WTC11 (cell line): ENCODE results near the gene OXER1. TPM values are rescaled to one million over a fixed set of nuclear protein-coding genes. Genes with fewer than 3 reads are reported as not detected.

Source experiments
- ATAC-seq: fragments of 200-7000 bp; cut with Tn5 transposase; 2 replicates; pipeline ENCODE4 v1.10.0; 2021; ENCODE audit warnings: mild to moderate bottlenecking, moderate library complexity
- CTCF ChIA-PET: fragments of 300-600 bp; sonication (Branson Sonifier 250); formaldehyde crosslinking; loops from one replicate; lab custom pipeline; 2021; ENCODE audit warnings: antibody characterized with exemption; lab: Charles Lee
- POLR2A ChIA-PET: fragments of 350-600 bp; sonication (Branson Sonifier 250); formaldehyde crosslinking; loops from one replicate; lab custom pipeline; 2021; ENCODE audit warnings: antibody characterized with exemption; lab: Charles Lee
- DNase-seq: peaks from one replicate; pipeline ENCODE4 v3.0.0; 2021; ENCODE audit warnings: low spot score
- H3K27ac Mint-ChIP-seq: 2 replicates; pipeline ENCODE4 v1.8.0; 2021; ENCODE audit warnings: mixed read lengths
- H3K27me3 Mint-ChIP-seq: 2 replicates; pipeline ENCODE4 v1.8.0; 2021; ENCODE audit warnings: low read depth, mild to moderate bottlenecking, moderate library complexity, mixed read lengths
- H3K36me3 Mint-ChIP-seq: 2 replicates; pipeline ENCODE4 v1.8.0; 2021; ENCODE audit warnings: mixed read lengths
- H3K4me1 Mint-ChIP-seq: 2 replicates; pipeline ENCODE4 v1.8.0; 2022; ENCODE audit warnings: mixed read lengths
- H3K4me3 Mint-ChIP-seq: 2 replicates; pipeline ENCODE4 v1.8.0; 2021; ENCODE audit warnings: mild to moderate bottlenecking, moderate library complexity, mixed read lengths
- H3K9me3 Mint-ChIP-seq: 2 replicates; pipeline ENCODE4 v1.8.0; 2021; ENCODE audit warnings: mixed read lengths
- ETV6 ChIP-seq: sonication (generic); formaldehyde crosslinking; IDR thresholded peaks from 2 replicates; pipeline ENCODE4 v1.8.1; 2022; ENCODE audit warnings: mild to moderate bottlenecking, missing genetic modification reagents
- FOXP1 ChIP-seq: sonication (generic); formaldehyde crosslinking; IDR thresholded peaks from 2 replicates; pipeline ENCODE4 v1.8.0; 2022; ENCODE audit warnings: missing genetic modification reagents, mild to moderate bottlenecking, moderate library complexity, borderline replicate concordance
- IRF2 ChIP-seq: sonication (generic); formaldehyde crosslinking; IDR thresholded peaks from 2 replicates; pipeline ENCODE4 v1.8.0; 2022; ENCODE audit warnings: low read depth, missing genetic modification reagents, borderline replicate concordance
- KAT7 ChIP-seq: sonication (generic); formaldehyde crosslinking; IDR thresholded peaks from 2 replicates; pipeline ENCODE4 v1.8.1; 2023; ENCODE audit warnings: missing genetic modification reagents, mild to moderate bottlenecking, borderline replicate concordance
- OVOL2 ChIP-seq: fragments of 250-450 bp; sonication (Bioruptor Pico); IDR thresholded peaks from 2 replicates; pipeline ENCODE4 v1.9.0; 2021; ENCODE audit warnings: mild to moderate bottlenecking, borderline replicate concordance
- TCF7 ChIP-seq: sonication (generic); formaldehyde crosslinking; IDR thresholded peaks from 2 replicates; pipeline ENCODE4 v1.8.0; 2022; ENCODE audit warnings: mild to moderate bottlenecking, low read depth, missing genetic modification reagents, moderate library complexity
- TEAD4 ChIP-seq: sonication (generic); formaldehyde crosslinking; IDR thresholded peaks from 2 replicates; pipeline ENCODE4 v1.8.0; 2022; ENCODE audit warnings: mild to moderate bottlenecking, missing genetic modification reagents
- ZNF121 ChIP-seq: sonication (generic); formaldehyde crosslinking; IDR thresholded peaks from 2 replicates; pipeline ENCODE4 v1.8.0; 2023; ENCODE audit warnings: missing genetic modification reagents
- ZNF138 ChIP-seq: sonication (generic); formaldehyde crosslinking; conservative IDR thresholded peaks from 2 replicates; pipeline ENCODE4 v1.8.1; 2022; ENCODE audit warnings: mild to moderate bottlenecking, moderate library complexity, missing genetic modification reagents
- ZNF232 ChIP-seq: sonication (generic); formaldehyde crosslinking; IDR thresholded peaks from 2 replicates; pipeline ENCODE4 v1.8.0; 2022; ENCODE audit warnings: mild to moderate bottlenecking, missing genetic modification reagents
- total RNA-seq: library from RNA; stranded (reverse); gene quantifications from 3 replicates; pipeline ENCODE4 v1.2.3, GENCODE V29; 2021
- TF ChIP-seq, protein P1 (sequence below): sonication (generic); formaldehyde crosslinking; IDR thresholded peaks from 2 replicates; pipeline ENCODE4 v1.8.1; 2023; ENCODE audit warnings: mild to moderate bottlenecking, missing genetic modification reagents, borderline replicate concordance
- TF ChIP-seq, protein P2 (sequence below): sonication (generic); formaldehyde crosslinking; conservative IDR thresholded peaks from 2 replicates; pipeline ENCODE4 v1.8.1; 2023; ENCODE audit warnings: mild to moderate bottlenecking, low read depth, missing genetic modification reagents, moderate library complexity
- TF ChIP-seq, protein P3 (sequence below): fragments of 250-450 bp; sonication (Bioruptor Pico); conservative IDR thresholded peaks from 2 replicates; pipeline ENCODE4 v1.9.0; 2021; ENCODE audit warnings: mild to moderate bottlenecking
- TF ChIP-seq, protein P4 (sequence below): sonication (generic); formaldehyde crosslinking; IDR thresholded peaks from 2 replicates; pipeline ENCODE4 v1.8.0; 2022; ENCODE audit warnings: missing genetic modification reagents
- TF ChIP-seq, protein P5 (sequence below): sonication (generic); formaldehyde crosslinking; IDR thresholded peaks from 2 replicates; pipeline ENCODE4 v1.8.1; 2023; ENCODE audit warnings: mild to moderate bottlenecking, missing genetic modification reagents, moderate library complexity
- TF ChIP-seq, protein P6 (sequence below): sonication (generic); formaldehyde crosslinking; IDR thresholded peaks from 2 replicates; pipeline ENCODE4 v1.8.1; 2023; ENCODE audit warnings: mild to moderate bottlenecking, missing genetic modification reagents

Gene OXER1
- total RNA-seq, 1 experiment from 2014 or later = 2.6 TPM

DNA sequence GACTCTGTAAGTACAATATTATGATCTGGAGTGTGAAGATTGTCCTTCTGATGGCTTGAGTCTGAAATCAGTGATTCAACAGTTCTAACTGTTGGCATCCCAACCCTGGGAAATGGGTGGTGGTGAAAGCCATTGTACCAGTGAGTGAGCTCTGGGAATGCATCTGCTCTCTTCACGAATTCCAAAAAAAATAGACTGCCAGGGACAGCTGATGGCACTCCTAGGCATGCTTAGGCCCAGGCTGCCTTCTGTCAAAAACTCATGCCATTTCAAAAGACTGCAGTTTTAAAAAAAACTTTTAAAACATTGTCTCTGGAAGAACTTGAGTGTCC, 20.3 kb downstream of the OXER1 start (continued):
- TF ChIP-seq, protein P1, sequence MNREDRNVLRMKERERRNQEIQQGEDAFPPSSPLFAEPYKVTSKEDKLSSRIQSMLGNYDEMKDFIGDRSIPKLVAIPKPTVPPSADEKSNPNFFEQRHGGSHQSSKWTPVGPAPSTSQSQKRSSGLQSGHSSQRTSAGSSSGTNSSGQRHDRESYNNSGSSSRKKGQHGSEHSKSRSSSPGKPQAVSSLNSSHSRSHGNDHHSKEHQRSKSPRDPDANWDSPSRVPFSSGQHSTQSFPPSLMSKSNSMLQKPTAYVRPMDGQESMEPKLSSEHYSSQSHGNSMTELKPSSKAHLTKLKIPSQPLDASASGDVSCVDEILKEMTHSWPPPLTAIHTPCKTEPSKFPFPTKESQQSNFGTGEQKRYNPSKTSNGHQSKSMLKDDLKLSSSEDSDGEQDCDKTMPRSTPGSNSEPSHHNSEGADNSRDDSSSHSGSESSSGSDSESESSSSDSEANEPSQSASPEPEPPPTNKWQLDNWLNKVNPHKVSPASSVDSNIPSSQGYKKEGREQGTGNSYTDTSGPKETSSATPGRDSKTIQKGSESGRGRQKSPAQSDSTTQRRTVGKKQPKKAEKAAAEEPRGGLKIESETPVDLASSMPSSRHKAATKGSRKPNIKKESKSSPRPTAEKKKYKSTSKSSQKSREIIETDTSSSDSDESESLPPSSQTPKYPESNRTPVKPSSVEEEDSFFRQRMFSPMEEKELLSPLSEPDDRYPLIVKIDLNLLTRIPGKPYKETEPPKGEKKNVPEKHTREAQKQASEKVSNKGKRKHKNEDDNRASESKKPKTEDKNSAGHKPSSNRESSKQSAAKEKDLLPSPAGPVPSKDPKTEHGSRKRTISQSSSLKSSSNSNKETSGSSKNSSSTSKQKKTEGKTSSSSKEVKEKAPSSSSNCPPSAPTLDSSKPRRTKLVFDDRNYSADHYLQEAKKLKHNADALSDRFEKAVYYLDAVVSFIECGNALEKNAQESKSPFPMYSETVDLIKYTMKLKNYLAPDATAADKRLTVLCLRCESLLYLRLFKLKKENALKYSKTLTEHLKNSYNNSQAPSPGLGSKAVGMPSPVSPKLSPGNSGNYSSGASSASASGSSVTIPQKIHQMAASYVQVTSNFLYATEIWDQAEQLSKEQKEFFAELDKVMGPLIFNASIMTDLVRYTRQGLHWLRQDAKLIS = no peak
- TF ChIP-seq KAT7 (CRISPR knock-in tag) = no peak
- no peak for TF ChIP-seq ZNF232 (CRISPR knock-in tag)
- no peak for TF ChIP-seq FOXP1
- TF ChIP-seq, protein P2, sequence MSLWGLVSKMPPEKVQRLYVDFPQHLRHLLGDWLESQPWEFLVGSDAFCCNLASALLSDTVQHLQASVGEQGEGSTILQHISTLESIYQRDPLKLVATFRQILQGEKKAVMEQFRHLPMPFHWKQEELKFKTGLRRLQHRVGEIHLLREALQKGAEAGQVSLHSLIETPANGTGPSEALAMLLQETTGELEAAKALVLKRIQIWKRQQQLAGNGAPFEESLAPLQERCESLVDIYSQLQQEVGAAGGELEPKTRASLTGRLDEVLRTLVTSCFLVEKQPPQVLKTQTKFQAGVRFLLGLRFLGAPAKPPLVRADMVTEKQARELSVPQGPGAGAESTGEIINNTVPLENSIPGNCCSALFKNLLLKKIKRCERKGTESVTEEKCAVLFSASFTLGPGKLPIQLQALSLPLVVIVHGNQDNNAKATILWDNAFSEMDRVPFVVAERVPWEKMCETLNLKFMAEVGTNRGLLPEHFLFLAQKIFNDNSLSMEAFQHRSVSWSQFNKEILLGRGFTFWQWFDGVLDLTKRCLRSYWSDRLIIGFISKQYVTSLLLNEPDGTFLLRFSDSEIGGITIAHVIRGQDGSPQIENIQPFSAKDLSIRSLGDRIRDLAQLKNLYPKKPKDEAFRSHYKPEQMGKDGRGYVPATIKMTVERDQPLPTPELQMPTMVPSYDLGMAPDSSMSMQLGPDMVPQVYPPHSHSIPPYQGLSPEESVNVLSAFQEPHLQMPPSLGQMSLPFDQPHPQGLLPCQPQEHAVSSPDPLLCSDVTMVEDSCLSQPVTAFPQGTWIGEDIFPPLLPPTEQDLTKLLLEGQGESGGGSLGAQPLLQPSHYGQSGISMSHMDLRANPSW (CRISPR knock-in tag) = no peak
- TF ChIP-seq TEAD4 (CRISPR knock-in tag) = no peak
- TF ChIP-seq, protein P3, sequence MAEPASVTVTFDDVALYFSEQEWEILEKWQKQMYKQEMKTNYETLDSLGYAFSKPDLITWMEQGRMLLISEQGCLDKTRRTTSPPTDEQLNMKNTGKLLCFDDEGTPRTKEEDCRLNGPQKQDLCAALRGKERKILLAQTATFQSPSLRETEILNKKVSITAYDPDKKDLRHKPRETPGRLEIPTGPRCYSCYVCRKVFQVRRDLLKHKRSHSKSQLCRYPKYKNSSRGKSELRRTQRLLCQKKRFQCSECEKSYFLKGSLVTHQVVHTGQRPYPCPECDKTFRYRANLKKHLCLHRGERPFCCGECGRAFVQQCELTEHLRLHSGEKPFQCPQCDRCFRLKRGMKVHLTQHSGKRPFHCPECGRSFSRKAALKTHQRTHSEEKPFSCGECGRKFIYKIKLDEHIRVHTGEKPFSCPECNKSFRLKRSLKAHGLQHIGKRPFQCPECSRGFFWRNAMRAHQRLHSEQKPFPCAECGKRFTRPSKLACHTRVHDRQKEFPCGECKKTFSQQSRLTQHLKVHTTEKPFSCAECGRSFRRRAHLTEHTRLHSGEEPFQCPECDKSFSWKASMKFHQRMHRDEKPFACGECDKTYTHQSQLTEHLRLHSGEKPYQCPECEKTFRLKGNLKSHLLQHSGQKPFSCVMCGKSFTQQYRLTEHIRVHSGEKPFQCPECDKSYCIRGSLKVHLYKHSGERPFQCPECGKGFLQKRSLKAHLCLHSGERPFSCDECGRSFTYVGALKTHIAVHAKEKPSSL (CRISPR knock-in tag) = no peak
- TF ChIP-seq ZNF121 (CRISPR knock-in tag) = no peak

DNA sequence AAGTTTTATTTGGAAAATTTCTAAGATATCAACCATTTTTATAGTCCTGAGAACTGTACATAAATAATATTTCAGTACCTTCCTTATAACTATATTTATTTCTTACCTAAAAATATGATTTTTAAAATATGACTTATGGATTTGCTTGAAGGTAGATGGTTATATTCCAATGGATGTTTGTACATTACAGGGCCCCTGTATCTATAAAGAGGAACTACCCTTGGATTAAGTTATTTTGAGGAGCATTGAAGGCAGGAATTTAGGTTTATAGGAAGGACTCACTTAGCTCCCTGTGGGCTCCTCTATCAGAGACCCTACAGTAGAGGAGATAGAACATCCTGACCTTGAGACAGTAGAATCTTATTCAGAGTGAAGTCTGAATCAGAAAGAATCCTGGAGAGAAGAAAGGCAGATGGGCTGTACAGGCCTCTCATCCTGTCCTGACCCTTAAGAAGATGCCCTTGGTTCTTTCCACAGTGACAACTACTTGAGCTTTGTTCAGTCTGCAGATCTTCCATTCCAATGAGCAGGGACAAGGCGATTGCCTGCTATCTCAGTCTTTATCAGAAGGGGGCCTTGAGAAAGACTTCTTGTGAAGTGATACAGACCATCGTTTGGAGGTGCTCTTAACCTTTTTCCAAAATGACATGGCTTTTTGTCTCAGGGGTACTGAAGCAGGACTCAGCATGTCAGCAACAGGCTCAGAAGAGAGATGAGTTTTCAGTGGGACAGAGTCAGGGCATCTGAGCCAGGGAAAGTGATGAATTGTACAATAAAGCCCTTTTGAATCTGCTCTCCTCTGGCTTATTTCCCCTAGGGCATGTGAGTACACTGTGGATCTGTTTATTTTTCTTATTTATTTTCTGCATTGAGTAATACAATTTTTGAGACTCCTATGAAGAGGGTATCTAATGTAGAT, 20.9 kb downstream of the OXER1 start:
- POLR2A ChIA-PET = no interaction called here
- CTCF ChIA-PET = interaction anchor here (0.6 to 1.5 kb wide), 7 partner anchors 12 to 145 kb away, joined by 3 to 4 read pairs (median 3); no protein-coding TSS in a partner anchor
- no peak overlapping the region for H3K27ac Mint-ChIP-seq
- TF ChIP-seq, protein P4, sequence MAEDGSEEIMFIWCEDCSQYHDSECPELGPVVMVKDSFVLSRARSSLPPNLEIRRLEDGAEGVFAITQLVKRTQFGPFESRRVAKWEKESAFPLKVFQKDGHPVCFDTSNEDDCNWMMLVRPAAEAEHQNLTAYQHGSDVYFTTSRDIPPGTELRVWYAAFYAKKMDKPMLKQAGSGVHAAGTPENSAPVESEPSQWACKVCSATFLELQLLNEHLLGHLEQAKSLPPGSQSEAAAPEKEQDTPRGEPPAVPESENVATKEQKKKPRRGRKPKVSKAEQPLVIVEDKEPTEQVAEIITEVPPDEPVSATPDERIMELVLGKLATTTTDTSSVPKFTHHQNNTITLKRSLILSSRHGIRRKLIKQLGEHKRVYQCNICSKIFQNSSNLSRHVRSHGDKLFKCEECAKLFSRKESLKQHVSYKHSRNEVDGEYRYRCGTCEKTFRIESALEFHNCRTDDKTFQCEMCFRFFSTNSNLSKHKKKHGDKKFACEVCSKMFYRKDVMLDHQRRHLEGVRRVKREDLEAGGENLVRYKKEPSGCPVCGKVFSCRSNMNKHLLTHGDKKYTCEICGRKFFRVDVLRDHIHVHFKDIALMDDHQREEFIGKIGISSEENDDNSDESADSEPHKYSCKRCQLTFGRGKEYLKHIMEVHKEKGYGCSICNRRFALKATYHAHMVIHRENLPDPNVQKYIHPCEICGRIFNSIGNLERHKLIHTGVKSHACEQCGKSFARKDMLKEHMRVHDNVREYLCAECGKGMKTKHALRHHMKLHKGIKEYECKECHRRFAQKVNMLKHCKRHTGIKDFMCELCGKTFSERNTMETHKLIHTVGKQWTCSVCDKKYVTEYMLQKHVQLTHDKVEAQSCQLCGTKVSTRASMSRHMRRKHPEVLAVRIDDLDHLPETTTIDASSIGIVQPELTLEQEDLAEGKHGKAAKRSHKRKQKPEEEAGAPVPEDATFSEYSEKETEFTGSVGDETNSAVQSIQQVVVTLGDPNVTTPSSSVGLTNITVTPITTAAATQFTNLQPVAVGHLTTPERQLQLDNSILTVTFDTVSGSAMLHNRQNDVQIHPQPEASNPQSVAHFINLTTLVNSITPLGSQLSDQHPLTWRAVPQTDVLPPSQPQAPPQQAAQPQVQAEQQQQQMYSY (CRISPR knock-in tag) = no peak
- TF ChIP-seq OVOL2 (CRISPR knock-in tag) = no peak
- TF ChIP-seq ETV6 (CRISPR knock-in tag) = no peak
- TF ChIP-seq, protein P3 (CRISPR knock-in tag) = no peak
- no peak for TF ChIP-seq ZNF138 (CRISPR knock-in tag)
- no peak for TF ChIP-seq IRF2 (CRISPR knock-in tag)
- TF ChIP-seq, protein P5, sequence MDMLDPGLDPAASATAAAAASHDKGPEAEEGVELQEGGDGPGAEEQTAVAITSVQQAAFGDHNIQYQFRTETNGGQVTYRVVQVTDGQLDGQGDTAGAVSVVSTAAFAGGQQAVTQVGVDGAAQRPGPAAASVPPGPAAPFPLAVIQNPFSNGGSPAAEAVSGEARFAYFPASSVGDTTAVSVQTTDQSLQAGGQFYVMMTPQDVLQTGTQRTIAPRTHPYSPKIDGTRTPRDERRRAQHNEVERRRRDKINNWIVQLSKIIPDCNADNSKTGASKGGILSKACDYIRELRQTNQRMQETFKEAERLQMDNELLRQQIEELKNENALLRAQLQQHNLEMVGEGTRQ (CRISPR knock-in tag) = no peak
- TF ChIP-seq, protein P6, sequence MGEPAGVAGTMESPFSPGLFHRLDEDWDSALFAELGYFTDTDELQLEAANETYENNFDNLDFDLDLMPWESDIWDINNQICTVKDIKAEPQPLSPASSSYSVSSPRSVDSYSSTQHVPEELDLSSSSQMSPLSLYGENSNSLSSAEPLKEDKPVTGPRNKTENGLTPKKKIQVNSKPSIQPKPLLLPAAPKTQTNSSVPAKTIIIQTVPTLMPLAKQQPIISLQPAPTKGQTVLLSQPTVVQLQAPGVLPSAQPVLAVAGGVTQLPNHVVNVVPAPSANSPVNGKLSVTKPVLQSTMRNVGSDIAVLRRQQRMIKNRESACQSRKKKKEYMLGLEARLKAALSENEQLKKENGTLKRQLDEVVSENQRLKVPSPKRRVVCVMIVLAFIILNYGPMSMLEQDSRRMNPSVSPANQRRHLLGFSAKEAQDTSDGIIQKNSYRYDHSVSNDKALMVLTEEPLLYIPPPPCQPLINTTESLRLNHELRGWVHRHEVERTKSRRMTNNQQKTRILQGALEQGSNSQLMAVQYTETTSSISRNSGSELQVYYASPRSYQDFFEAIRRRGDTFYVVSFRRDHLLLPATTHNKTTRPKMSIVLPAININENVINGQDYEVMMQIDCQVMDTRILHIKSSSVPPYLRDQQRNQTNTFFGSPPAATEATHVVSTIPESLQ (CRISPR knock-in tag) = no peak
- no peak for TF ChIP-seq TCF7 (CRISPR knock-in tag)

More for the DNA sequence above, 20.9 kb downstream of the OXER1 start:
- no peaks in the 10 kb centered on the region for H3K27me3 Mint-ChIP-seq
- H3K4me3 Mint-ChIP-seq = no peak overlapping the region
- peaks cover 44% of the 10 kb centered on the region for H3K36me3 Mint-ChIP-seq
- ATAC-seq = peak; percentile 51
- peaks cover 29% of the 10 kb centered on the region for H3K9me3 Mint-ChIP-seq
- DNase-seq = no peak
- peaks cover 17% of the 10 kb centered on the region for H3K4me1 Mint-ChIP-seq
